ENCODE results near the gene SH3PXD2A. TPM values are rescaled to one million over a fixed set of nuclear protein-coding genes. Genes with fewer than 3 reads are reported as not detected.

Gene SH3PXD2A
- total RNA-seq, 2 experiments from 2014 or later = 6.5 to 7.4 TPM

GRCh38 chr10:103765168-103765567 lies 90.2 kb downstream of the SH3PXD2A start:
- H3K4me1 Mint-ChIP-seq (ENCODE audit: low read depth) = peaks cover 44% of the 10 kb centered on the region

GRCh38 chr10:103764296-103765088 lies 90.9 kb downstream of the SH3PXD2A start:
- ChIA-PET CTCF (interaction anchor here (0.7 to 3.0 kb wide), 12 partner anchors 9 to 363 kb away, joined by 3 to 15 read pairs (median 3); partner anchors contain the start of gene SH3PXD2A), POLR2A (interaction anchor here (0.6 to 1.6 kb wide), 4 partner anchors 8 to 83 kb away, joined by 3 to 5 read pairs (median 4); no protein-coding TSS in a partner anchor)
- H3K36me3 Mint-ChIP-seq (ENCODE audit: low read depth) = no peaks in the 10 kb centered on the region
- H3K27ac Mint-ChIP-seq = peak overlapping the region; percentile 53
- no peak for DNase-seq
- H3K27me3 Mint-ChIP-seq = no peaks in the 10 kb centered on the region
- intact Hi-C loops (cut with micrococcal nuclease) = no loop called here
- peaks cover 46% of the 10 kb centered on the region for H3K4me1 Mint-ChIP-seq (ENCODE audit: low read depth)
- TF ChIP-seq CTCF (IDR thresholded peaks at IDR 0.05) = no peak
- ATAC-seq = no peak
- no peaks in the 10 kb centered on the region for H3K9me3 Mint-ChIP-seq
- H3K4me3 Mint-ChIP-seq = no peak overlapping the region

More at GRCh38 chr10:103765168-103765567, 90.2 kb downstream of the SH3PXD2A start:
- Mint-ChIP-seq H3K27ac (no peak overlapping the region), H3K4me3 (no peak overlapping the region), H3K36me3 (ENCODE audit: low read depth) (no peaks in the 10 kb centered on the region), H3K27me3 (no peaks in the 10 kb centered on the region), H3K9me3 (no peaks in the 10 kb centered on the region)
- DNase-seq (no peak), ATAC-seq (peak; percentile 63)
- POLR2A ChIA-PET = interaction anchor here (0.6 to 1.4 kb wide), 3 partner anchors 12 to 82 kb away, joined by 3 to 5 read pairs (median 4); no protein-coding TSS in a partner anchor
- TF ChIP-seq CTCF (IDR thresholded peaks at IDR 0.05) = no peak
- intact Hi-C loops (cut with micrococcal nuclease) = no loop called here
- CTCF ChIA-PET = interaction anchor here (0.7 to 3.0 kb wide), 11 partner anchors 11 to 362 kb away, joined by 3 to 15 read pairs (median 3); partner anchors contain the start of gene SH3PXD2A

GRCh38 chr10:103763374-103764202 lies 91.8 kb downstream of the SH3PXD2A start:
- ChIA-PET CTCF (interaction anchor here (0.7 to 1.9 kb wide), 4 partner anchors 10 to 95 kb away, joined by 3 to 14 read pairs (median 6); partner anchors contain the start of gene SH3PXD2A), POLR2A (interaction anchor here (0.8 to 1.6 kb wide), 5 partner anchors 9 to 349 kb away, joined by 3 to 5 read pairs (median 4); no protein-coding TSS in a partner anchor)
- DNase-seq = peak; percentile 43
- peak; percentile 40 for ATAC-seq
- H3K9me3 Mint-ChIP-seq = no peaks in the 10 kb centered on the region
- H3K4me1 Mint-ChIP-seq (ENCODE audit: low read depth) = peaks cover 53% of the 10 kb centered on the region
- H3K27ac Mint-ChIP-seq = peak overlapping the region; percentile 53
- no peak for TF ChIP-seq CTCF (IDR thresholded peaks at IDR 0.05)
- H3K4me3 Mint-ChIP-seq = peak overlapping the region; percentile 1
- no peaks in the 10 kb centered on the region for H3K36me3 Mint-ChIP-seq (ENCODE audit: low read depth)
- intact Hi-C loops (cut with micrococcal nuclease) = no loop called here
- H3K27me3 Mint-ChIP-seq = no peaks in the 10 kb centered on the region

DNA sequence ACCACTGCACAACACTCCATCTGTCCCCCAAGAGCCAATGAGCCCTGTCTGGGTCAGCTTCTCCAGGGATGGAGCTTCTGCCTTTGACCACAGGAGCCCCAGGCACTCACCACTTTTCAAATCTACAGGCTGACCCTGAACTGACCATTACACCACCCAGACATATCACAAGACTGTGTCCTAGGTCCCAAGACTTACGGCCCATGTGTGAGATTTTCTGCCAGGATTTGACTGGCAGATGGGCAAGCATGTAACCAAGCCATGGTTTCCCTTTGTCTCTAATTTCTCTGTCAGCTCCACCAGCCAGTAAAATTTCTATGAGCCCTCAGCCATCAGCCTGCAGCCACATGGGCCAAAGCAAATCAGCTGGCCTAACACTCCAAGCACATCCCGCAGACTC lies 92.5 kb downstream of the SH3PXD2A start:
- ChIA-PET CTCF (interaction anchor here (1.8 kb wide), 1 partner anchor 10 kb away, joined by 14 read pairs; no protein-coding TSS in a partner anchor), POLR2A (interaction anchor here (0.8 to 1.6 kb wide), 3 partner anchors 9 to 350 kb away, joined by 3 to 4 read pairs (median 3); no protein-coding TSS in a partner anchor)
- ATAC-seq (no peak), DNase-seq (no peak)
- Mint-ChIP-seq H3K36me3 (ENCODE audit: low read depth) (no peaks in the 10 kb centered on the region), H3K4me1 (ENCODE audit: low read depth) (peaks cover 58% of the 10 kb centered on the region), H3K27me3 (no peaks in the 10 kb centered on the region), H3K4me3 (no peak overlapping the region), H3K9me3 (no peaks in the 10 kb centered on the region), H3K27ac (no peak overlapping the region)
- intact Hi-C loops (cut with micrococcal nuclease) = no loop called here
- TF ChIP-seq CTCF (IDR thresholded peaks at IDR 0.05) = no peak

Measured in activated CD8-positive, alpha-beta T cell treated with anti-CD3 and anti-CD28 coated beads for 36 hours (primary cell).